HUDEP-2 (cell line): Measurements from ENCODE around the gene ITPR1.

ENCODE experiments used
- DNase-seq, 76 experiments: peaks; one replicate each; lab custom pipeline; 2025; ENCODE audit not compliant: unreplicated experiment in 76 of 76; lab: John Stamatoyannopoulos, UW

ITPR1 gene

DNA sequence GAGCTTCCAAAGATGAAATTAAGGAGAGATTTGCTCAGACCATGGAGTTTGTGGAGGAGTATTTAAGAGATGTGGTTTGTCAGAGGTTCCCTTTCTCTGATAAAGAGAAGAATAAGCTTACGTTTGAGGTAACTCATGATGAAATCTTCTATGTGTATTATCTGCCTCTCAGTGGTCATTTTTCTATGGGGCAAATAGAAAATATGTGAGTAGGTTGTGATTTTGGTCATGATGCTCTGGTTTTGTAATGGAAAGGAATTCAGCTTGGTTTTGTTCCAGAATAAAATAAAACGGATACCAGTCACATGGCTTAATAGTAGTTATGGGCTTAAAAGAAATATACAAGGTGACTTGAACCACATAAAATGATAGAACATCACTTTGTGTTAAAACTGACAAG lies 181.1 kb downstream of the ITPR1 start:
- DNase-seq, result no peak

DNA sequence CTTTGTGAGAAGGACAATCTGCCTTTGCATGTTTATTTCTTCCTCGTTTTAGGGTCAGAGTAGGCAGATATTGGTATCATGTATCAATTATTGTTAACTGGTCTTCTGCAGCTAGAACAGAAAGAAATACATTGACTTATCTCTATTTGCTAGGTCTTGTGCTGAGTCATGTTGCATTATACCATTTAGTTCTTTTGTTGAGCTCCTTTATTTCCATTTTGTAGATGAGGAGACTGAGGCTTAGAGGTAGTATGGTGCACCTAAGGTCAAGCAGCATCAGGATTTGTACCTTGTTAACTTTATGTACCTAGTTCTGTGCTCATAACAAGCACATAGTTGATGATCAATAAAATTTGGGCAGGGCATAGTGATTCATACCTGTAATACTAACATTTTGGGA lies 182.6 kb downstream of the ITPR1 start:
- DNase-seq, result no peak

DNA sequence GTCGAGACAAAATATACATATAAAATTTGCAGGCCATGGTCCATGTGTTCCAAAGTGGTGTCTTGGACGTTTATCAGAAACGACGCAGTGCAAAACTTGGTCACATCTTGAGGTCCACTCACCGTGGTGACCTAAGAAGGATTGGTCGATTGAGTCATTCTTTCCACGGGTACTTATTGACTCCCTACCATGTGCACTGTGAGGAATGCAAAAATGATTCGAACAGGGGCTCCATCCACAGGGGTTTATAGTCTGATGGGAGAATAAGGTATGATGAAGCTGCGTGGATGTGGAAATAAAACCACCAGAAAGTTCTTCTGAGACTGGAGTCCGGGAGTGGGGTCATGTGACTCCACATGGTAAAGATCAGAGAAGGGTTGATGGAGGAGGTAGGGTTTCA lies 185.2 kb downstream of the ITPR1 start:
- no peak for DNase-seq

DNA sequence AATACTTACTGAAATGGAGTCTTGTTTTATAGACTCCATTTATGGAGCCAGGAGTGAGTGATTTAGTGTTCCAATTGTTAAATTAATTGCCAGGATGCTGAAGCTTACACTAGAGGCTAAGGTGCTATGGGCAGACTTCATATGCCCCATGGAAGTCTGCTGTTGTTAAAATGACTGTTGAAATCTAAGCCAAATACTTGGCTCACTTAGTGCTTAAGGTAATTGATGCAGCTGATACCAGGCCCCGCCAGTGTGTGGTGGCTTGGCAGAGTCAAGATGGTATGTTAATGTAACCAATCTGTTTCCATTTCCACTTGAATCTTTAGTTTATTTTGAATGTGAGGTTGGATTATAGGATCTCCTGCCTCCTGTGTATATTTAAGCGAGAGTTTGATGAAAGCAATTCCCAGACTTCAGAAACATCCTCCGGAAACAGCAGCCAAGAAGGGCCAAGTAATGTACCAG lies 187.1 kb downstream of the ITPR1 start:
- DNase-seq, result no peak

DNA sequence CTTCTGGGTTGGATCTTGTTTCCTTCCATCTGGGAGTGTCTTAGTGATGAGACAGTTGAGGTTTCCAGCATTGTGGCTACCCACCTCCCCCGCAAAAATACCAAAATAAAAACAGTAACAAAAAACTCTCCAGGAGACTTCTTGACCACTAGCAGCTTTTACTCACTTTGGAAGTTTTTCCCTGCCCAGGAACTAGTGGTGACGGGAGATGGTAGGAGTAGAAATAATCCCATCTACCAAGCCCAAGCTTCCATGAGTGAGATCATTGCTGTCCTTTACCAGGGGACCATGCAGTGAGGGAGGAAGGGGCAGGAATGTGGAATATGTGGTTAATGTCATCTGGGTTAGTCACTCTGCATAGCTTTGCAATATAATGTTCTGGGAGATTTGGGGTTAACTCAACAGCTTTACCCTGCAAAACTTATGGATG lies 187.7 kb downstream of the ITPR1 start:
- DNase-seq, result no peak

DNA sequence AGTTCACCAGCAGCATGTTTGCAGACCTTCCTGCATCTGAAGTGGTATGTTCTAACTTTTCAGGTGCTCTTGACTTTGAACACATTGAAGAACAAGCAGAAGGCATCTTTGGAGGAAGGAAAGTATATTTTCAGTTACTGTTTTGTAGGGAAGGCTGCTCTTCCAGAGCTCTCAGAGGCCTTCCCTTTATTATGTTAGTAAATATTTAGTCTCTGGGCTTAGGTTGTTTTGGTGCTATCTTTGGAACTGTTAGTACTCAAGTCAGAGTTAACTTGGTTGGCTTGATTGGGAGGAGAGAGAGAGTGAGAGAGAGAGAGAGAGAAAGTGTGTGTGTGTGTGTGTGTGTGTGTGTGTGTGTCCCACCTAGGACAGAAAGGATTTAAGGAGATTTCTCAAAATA lies 188.2 kb downstream of the ITPR1 start:
- no peak for DNase-seq

DNA sequence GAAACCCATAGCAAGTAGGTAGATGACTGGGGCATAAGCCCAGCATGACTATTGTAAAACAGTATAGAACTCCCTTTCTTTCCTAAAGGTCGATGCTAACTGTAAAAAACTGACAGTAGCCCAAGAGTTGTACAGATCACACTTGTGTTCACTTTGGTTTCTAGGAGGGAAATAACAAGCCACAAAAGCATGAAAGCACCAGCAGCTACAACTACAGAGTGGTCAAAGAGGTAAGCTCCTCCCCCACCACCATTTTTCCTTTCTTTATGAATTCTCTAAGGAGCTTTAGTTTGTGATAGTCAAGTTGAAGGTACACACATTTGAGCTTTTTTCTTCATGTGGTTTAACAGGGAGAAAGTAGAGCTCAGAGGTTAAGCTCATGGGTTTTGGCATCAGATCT lies 191.0 kb downstream of the ITPR1 start:
- DNase-seq, result no peak

DNA sequence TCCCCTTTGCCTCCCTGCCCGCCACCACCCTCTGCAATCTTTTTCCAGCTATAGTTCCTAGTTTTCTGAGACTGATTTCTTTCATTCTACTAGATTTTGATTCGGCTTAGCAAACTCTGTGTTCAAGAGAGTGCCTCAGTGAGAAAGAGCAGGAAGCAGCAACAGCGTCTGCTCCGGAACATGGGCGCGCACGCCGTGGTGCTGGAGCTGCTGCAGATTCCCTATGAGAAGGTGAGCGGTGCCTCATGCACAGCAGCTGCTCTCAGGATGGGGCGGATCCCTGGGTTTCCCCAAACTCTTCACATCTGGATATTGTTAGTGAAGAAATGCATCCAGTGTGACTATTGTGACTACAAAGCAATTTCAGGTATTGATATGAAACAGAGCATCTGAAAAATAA lies 191.8 kb downstream of the ITPR1 start:
- no peak for DNase-seq

DNA sequence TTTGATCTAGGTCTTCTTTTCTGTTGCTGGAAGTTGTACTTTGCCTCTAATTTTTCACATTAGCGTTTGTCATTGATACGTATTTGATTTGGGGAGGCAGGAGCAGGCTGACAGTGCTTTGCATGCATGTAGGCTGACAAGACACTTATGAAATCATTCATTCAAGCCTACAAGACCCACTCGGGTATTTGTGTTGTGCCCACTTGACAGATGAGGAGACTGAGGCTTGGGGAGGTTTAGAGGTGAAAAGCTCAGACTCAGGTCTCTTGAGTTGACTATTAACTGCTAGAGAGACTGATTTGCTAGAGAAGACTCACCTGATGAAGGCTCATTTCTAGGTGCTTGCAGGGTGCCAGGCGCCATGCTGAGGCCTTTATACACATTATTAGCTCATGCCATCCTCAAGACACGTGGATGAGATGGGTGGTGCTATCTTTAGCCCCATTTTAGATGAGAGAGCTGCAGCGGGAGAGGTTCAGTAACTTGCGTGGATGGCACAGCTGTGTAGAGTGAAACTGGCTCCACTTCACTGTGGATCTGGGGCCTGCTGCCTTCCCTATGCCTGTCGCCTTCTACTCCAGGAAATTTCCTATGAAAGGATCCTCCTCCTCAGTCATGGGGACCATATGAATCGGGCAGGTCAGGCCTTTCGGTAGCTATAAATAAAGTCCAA lies 192.7 kb downstream of the ITPR1 start:
- no peak for DNase-seq

DNA sequence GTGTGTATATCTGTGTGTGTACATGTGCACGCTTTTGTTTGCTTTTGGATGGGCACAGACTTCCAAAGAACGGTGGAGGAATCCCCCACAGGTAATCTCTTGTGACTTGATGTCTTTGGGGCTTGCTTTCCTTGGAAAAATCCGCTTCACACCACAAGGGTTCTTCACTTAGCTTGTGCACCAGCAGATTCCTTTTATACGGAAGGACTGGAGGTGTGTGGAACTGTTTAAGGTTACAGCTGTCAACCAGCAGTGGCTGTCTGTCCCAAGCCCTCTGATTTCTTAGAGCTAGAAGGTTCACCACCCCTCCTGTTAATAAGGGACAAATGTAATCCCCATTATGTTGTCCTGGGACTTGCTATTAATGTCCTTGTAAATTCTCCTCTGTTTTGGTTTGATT lies 193.5 kb downstream of the ITPR1 start:
- no peak for DNase-seq

DNA sequence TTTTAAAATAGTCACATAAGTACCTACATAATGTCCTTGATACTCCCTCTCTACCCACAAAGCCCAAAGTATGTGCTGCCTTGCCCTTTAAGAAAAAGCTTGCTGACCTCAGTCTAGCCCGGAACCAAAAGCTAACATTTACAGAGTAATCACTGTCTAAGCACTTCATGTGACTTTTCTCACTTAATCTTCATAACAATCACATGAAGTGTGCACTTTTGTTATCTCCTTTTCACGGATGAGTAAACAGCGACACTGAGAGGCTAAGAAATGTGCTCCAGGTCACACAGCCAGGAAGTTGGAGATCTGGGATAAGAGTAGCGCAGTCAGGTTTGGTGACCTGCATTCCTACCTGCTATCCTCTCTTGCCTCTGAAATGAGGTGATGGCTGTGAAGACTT lies 194.0 kb downstream of the ITPR1 start:
- DNase-seq, result peak in 4 of 76 experiments; percentile 6 to 13 (median 10)

DNA sequence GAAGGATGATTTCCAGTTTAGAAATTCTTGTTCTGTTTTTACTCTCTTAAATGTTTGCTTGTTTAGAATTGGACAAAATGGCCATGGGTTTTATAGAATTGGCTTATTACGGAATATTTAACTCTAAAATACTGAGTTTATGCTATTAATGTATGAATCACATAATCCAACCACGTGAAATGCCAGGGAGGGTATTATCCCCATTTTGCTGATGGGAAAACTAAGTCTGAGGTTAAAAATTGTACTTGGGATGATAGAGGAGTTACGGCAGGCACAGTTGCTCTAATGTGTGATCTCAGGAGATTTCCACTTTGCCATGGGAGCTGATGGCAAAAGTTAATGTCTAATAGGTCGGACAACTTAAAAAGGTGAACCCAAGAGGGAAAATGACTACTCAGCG lies 194.4 kb downstream of the ITPR1 start:
- DNase-seq, result no peak

DNA sequence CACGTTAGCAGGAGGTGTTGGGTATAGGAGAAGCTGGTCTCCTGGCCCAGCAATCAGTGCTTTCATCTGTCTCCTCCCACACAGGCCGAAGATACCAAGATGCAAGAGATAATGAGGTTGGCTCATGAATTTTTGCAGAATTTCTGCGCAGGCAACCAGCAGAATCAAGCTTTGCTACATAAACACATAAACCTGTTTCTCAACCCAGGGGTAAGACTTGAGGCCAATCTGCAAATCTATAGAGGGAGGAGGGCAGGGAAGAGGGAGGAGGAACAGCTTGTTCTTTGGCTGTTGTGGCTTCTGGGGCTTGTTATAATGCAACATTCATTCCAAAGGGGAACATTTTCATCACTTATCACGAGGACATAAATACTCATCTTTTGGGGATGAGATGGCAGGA lies 195.3 kb downstream of the ITPR1 start:
- no peak for DNase-seq

DNA sequence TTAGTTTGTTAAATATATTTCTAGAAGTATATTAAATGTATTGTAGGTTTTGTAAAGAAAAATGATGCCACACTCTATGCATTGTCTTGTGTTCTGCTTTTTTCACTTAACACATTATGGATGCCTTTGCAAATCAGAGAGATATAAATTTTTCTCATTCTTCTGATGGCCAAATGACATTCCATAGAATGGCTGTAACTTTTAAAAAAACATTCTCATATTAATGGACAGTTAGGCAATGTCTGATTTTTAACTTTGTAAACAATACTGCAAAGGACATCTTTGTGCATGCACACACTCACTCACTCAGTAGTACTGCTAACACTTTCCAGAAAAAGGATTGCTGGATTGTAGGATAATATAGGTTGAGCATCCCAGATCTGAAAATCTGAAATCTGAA lies 195.9 kb downstream of the ITPR1 start:
- no peak for DNase-seq

DNA sequence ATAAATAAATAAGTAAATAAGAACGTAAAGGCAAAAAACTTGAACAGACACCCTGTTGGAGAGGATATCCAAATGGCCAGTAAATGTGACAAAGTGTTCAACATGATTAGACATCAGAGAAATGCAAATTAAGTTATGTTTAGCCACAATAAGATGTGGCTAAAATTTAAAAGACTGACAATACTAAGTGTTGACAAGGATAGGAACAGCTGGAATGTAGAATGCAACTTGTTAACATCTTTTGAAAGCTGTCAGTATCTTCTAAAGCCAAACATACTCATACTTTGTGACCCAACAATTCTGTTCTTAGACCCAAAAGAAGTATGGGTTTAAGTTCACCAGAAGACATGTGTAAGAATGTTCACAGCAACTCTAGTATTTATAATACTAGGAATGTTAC lies 197.1 kb downstream of the ITPR1 start:
- DNase-seq, result no peak

DNA sequence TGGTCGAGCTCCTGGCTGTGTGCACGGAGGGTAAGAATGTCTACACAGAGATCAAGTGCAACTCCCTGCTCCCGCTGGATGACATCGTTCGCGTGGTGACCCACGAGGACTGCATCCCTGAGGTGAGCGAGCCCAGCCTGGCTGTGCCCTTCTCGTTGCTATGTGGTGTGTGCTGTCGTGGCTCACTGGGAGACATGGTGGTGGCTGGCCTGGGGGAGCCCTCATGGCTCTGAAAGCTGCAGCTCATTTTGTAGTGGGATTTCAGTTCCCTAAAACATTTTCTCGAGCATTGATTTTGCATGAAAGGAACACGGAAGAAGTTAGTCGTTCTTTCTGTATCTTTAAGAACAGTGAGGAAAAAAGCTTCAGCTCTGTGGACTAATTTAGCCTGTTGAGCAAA lies 200.5 kb downstream of the ITPR1 start:
- DNase-seq, result no peak

DNA sequence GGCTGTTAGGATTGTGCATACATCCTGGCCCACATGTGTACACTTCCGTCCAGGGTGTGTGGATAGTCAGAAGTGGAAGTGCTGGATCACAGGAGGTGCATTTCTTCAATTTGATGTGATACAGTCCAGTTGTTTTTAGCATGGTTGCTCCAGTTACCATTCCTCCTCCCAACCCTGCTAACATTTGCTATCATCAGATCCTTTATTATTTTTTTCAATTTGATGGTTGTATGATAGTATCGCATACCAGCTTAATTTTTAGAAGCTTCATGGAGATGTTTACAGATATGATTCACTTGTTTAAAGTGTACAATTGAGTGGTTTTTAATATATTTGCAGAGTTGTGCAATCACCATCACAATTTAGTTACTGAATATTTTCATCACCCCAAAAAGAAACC lies 202.7 kb downstream of the ITPR1 start:
- DNase-seq, result no peak

DNA sequence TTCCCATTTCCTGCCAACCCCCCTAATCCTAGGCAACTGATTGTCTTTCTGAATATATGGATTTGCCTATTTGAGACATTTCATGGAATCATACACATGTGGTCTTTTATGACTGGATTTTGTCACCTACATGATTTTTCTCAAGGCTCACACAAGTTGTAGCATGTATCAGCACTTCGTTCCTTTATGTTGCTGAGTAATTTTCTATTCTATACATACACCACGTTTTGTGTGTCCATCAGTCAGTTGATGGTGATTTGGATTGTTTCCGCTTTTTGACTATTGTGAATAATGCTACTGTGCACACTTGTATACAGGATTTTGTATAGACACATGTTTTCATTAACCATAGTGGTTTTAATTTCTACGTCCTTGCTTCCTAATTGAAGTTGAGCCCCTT lies 203.1 kb downstream of the ITPR1 start:
- DNase-seq, result no peak

DNA sequence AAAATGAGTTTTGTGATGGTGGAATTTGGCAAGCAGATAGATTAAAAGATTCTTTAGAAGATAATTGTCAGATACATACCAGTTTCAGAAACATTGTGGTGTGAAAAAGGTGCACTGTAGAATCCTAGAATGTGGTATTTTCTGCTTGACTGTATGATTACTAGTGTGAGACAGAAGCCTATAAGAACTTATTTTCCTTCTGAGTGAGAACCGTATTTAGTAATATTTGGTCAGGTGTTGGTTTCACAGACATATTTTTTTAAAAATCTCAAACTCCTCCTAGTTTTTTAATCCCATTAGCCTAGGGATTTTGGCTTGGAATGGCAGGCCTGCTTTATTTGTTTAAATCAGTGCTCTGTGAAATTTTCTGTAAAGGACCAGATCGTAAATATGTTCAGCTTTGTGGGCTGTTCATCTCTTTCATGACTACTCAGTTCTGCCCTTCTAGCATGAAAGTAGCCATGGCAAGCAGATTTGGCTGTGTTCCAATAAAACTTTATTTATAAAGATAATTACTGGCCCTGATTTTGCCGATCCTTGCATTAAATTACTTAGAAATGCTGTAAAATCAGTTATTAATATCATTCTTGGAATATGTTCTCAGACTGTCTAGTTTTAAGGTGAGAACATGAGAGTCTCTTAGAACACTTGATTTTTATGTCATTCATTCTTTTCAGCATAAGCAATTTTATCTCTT lies 205.1 kb downstream of the ITPR1 start:
- no peak for DNase-seq

DNA sequence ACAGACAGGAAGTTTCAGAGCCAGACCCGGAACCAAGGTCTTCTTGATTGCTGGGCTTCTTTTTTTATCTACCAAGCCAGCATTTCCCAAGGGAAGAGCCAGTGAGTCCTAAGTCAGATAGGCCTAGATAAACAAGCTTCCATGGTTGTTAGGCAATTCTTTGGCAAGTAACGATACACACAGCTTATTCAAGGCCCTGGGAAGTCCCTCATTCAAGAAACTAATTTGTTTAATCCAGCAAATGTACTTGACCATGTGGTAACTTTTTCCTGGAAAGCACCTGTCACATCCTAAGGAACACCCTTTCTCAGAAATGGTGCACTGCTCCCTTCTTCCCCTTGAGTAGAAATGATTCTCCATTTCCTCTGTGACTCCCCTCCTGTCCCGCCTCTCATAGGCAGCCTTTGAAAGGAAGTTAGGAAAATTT lies 209.9 kb downstream of the ITPR1 start:
- no peak for DNase-seq

DNA sequence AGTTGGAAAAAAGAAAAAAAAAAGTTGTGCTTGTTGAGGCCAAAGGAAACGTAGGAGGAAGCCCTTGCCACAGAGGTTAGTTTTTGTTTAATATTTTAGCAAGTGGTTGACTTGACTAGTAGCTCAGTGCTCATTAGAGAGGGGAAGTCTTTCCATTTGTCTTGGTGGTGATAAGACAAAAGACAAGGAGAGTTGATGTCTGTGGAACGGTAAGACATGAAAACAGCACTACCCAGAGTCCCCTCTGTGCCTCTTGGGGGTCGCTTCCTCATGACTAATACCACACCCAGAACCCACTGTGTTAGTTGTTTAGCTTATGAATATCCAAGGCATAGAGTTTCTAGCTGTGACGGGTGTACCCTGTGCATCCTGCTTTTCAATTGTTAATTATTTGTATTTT lies 211.4 kb downstream of the ITPR1 start:
- no peak for DNase-seq

DNA sequence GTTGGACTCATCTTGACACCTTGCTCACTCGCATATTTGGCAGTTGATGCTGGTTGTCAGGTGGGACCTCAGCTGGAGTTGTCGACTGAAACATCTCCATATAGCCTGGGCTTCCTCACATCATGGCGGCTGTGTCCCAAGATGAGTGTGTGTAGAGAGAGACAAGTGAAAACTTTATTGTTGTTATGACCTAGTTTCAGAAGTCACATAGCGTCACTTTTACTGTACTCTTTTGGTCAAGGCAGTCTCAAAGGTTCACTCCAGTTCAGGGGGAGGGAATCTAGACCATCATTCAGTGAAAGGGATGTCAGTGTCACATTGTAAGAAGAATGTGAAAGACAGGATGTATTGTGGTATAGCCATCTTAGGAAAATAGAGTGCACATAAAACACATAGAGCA lies 214.2 kb downstream of the ITPR1 start:
- no peak for DNase-seq

DNA sequence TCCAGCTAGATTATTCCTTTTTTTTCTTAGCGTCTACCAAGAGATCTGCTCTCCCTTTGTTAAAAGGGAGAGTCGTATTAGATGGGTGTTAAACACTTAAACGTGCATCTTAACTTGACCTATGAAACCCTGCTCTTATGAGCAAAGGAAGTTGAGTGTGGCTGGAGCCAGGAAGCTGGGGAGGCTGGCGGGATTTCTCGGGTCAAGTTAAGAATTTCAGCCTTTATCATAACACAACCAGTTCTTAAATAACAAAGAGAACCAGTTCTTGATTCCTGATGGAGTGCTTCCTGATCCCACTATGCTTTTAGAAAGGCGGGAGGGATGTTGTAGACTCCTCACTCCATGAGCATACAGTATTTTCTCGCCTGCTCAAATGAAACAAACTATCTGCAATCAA lies 215.1 kb downstream of the ITPR1 start:
- DNase-seq, result no peak
